ENCODE results near the gene DAND5. TPM values are rescaled to one million over a fixed set of nuclear protein-coding genes. Genes with fewer than 3 reads are reported as not detected.

DAND5 gene
- total and polyA plus RNA-seq, 2 of the 13 experiments (the other 11 are each of a cell fraction or from before 2014, with no cell fraction given), result 0.04 TPM; not detected in 1

DNA sequence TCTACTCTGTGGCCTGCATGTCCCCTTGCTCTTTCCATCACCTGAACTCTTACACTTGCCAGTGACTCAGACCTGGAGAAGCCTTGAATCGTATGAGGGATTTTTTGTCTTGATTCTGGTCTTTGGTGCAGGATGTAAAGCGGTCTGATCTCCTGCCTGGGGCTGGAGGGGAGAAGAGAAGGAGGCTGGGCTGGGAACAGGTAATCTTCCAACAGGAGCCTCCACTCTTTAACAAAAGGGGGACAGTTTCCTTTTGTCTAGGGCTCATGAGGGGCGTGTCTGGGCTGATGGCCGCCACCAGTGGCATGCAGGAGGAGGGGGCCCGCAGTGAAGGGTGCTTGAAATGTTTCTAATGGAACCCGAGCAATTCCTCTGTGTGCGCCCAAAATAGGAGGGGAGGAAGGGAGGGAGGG is 50.6 kb downstream of the DAND5 start (continued):
- TF ChIP-seq, protein P1, sequence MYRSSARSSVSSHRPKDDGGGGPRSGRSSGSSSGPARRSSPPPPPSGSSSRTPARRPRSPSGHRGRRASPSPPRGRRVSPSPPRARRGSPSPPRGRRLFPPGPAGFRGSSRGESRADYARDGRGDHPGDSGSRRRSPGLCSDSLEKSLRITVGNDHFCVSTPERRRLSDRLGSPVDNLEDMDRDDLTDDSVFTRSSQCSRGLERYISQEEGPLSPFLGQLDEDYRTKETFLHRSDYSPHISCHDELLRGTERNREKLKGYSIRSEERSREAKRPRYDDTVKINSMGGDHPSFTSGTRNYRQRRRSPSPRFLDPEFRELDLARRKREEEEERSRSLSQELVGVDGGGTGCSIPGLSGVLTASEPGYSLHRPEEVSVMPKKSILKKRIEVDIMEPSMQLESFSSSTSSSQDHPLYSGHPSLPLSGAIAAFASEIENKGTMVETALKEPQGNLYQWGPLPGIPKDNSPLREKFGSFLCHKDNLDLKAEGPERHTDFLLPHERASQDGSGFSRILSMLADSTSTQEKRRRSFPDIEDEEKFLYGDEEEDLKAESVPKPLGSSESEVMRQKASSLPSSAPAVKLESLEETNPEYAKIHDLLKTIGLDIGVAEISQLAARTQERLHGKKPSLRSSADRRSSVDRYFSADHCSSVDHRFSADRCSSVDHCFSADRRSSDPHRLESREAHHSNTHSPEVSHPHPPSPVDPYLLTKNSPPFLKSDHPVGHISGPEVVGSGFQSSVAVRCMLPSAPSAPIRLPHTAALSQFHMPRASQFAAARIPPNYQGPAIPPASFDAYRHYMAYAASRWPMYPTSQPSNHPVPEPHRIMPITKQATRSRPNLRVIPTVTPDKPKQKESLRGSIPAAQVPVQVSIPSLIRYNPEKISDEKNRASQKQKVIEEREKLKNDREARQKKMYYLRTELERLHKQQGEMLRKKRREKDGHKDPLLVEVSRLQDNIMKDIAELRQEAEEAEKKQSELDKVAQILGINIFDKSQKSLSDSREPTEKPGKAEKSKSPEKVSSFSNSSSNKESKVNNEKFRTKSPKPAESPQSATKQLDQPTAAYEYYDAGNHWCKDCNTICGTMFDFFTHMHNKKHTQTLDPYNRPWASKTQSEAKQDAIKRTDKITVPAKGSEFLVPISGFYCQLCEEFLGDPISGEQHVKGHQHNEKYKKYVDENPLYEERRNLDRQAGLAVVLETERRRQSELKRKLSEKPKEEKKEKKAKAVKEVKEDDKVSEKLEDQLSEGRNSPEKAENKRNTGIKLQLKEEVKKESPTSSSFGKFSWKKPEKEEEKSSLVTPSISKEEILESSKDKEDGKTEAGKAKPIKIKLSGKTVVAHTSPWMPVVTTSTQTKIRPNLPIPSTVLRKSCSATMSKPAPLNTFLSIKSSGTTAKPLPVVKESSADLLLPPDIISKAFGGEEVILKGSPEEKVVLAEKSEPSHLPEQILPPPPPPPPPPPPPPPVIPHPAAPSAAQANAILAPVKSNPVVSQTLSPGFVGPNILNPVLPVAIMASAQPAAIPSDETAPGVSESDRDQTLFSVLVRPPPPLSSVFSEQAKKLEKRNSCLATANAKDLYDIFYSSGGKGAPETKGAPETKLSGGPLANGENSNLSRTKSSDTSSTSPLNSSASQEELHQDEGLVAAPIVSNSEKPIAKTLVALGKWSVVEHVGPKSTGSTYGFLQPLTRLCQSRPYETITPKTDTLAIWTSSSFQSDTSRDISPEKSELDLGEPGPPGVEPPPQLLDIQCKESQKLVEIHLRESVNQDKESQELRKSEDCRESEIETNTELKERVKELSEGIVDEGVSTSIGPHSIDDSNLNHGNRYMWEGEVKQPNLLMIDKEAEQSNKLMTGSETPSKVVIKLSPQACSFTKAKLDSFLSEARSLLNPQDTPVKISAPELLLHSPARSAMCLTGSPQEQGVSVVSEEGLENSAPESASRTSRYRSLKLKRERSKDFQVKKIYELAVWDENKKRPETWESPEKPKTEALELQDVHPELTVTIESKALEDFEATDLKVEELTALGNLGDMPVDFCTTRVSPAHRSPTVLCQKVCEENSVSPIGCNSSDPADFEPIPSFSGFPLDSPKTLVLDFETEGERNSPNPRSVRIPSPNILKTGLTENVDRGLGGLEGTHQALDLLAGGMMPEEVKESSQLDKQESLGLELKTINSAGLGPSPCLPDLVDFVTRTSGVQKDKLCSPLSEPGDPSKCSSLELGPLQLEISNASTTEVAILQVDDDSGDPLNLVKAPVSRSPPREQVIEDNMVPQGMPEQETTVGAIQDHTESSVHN (CRISPR knock-in tag; IDR thresholded peaks at IDR 0.05), result no peak
- TF ChIP-seq, protein P2, sequence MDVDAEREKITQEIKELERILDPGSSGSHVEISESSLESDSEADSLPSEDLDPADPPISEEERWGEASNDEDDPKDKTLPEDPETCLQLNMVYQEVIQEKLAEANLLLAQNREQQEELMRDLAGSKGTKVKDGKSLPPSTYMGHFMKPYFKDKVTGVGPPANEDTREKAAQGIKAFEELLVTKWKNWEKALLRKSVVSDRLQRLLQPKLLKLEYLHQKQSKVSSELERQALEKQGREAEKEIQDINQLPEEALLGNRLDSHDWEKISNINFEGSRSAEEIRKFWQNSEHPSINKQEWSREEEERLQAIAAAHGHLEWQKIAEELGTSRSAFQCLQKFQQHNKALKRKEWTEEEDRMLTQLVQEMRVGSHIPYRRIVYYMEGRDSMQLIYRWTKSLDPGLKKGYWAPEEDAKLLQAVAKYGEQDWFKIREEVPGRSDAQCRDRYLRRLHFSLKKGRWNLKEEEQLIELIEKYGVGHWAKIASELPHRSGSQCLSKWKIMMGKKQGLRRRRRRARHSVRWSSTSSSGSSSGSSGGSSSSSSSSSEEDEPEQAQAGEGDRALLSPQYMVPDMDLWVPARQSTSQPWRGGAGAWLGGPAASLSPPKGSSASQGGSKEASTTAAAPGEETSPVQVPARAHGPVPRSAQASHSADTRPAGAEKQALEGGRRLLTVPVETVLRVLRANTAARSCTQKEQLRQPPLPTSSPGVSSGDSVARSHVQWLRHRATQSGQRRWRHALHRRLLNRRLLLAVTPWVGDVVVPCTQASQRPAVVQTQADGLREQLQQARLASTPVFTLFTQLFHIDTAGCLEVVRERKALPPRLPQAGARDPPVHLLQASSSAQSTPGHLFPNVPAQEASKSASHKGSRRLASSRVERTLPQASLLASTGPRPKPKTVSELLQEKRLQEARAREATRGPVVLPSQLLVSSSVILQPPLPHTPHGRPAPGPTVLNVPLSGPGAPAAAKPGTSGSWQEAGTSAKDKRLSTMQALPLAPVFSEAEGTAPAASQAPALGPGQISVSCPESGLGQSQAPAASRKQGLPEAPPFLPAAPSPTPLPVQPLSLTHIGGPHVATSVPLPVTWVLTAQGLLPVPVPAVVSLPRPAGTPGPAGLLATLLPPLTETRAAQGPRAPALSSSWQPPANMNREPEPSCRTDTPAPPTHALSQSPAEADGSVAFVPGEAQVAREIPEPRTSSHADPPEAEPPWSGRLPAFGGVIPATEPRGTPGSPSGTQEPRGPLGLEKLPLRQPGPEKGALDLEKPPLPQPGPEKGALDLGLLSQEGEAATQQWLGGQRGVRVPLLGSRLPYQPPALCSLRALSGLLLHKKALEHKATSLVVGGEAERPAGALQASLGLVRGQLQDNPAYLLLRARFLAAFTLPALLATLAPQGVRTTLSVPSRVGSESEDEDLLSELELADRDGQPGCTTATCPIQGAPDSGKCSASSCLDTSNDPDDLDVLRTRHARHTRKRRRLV (CRISPR knock-in tag; IDR thresholded peaks at IDR 0.05), result no peak
- TF ChIP-seq IKZF4 (CRISPR knock-in tag; IDR thresholded peaks at IDR 0.05; ENCODE audit: borderline replicate concordance, low read depth, not compliant biosample characterization) (no peak), TCF7L2 (IDR thresholded peaks at IDR 0.05; ENCODE audit: low read depth, low read length) (no peak), ARNT (IDR thresholded peaks at IDR 0.05) (no peak)
- TF ChIP-seq, protein P3, sequence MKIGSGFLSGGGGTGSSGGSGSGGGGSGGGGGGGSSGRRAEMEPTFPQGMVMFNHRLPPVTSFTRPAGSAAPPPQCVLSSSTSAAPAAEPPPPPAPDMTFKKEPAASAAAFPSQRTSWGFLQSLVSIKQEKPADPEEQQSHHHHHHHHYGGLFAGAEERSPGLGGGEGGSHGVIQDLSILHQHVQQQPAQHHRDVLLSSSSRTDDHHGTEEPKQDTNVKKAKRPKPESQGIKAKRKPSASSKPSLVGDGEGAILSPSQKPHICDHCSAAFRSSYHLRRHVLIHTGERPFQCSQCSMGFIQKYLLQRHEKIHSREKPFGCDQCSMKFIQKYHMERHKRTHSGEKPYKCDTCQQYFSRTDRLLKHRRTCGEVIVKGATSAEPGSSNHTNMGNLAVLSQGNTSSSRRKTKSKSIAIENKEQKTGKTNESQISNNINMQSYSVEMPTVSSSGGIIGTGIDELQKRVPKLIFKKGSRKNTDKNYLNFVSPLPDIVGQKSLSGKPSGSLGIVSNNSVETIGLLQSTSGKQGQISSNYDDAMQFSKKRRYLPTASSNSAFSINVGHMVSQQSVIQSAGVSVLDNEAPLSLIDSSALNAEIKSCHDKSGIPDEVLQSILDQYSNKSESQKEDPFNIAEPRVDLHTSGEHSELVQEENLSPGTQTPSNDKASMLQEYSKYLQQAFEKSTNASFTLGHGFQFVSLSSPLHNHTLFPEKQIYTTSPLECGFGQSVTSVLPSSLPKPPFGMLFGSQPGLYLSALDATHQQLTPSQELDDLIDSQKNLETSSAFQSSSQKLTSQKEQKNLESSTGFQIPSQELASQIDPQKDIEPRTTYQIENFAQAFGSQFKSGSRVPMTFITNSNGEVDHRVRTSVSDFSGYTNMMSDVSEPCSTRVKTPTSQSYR (CRISPR knock-in tag; IDR thresholded peaks at IDR 0.05; ENCODE audit: borderline replicate concordance), result no peak
- TF ChIP-seq, protein P4, sequence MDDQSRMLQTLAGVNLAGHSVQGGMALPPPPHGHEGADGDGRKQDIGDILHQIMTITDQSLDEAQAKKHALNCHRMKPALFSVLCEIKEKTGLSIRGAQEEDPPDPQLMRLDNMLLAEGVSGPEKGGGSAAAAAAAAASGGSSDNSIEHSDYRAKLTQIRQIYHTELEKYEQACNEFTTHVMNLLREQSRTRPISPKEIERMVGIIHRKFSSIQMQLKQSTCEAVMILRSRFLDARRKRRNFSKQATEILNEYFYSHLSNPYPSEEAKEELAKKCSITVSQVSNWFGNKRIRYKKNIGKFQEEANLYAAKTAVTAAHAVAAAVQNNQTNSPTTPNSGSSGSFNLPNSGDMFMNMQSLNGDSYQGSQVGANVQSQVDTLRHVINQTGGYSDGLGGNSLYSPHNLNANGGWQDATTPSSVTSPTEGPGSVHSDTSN (CRISPR knock-in tag; IDR thresholded peaks at IDR 0.05; ENCODE audit: borderline replicate concordance), result no peak

Measured in HepG2 (cell line).